GM23248 (cell line): ENCODE results near the gene ZNF205. TPM values are rescaled to one million over a fixed set of nuclear protein-coding genes. Genes with fewer than 3 reads are reported as not detected.

ENCODE experiments used
- DNase-seq: peaks from one replicate; pipeline ENCODE4 v3.0.0-alpha.2; 2015
- H2AFZ ChIP-seq: fragments of 200-600 bp; sonication (generic); 2 replicates; pipeline ENCODE4 v1.6.1; 2016; ENCODE audit warnings: antibody characterized with exemption
- H3F3A ChIP-seq: fragments of 200-600 bp; sonication (generic); 2 replicates; pipeline ENCODE4 v1.6.1; 2016; ENCODE audit warnings: mild to moderate bottlenecking, antibody characterized with exemption, mixed run types; ENCODE audit not compliant: insufficient read depth
- H3K27ac ChIP-seq: fragments of 200-600 bp; sonication (generic); 2 replicates; pipeline ENCODE4 v1.5.1; 2016; ENCODE audit warnings: mild to moderate bottlenecking
- H3K27me3 ChIP-seq: fragments of 200-600 bp; sonication (generic); replicated peaks from 2 replicates; pipeline ENCODE4 v1.6.1; 2016; ENCODE audit warnings: mild to moderate bottlenecking; ENCODE audit not compliant: insufficient read depth
- H3K36me3 ChIP-seq: fragments of 200-600 bp; sonication (generic); 2 replicates; pipeline ENCODE4 v1.6.1; 2016; ENCODE audit warnings: low read depth, mild to moderate bottlenecking
- H3K4me1 ChIP-seq: fragments of 200-600 bp; sonication (generic); 2 replicates; pipeline ENCODE4 v1.6.1; 2016; ENCODE audit warnings: mild to moderate bottlenecking; ENCODE audit not compliant: insufficient read depth
- H3K4me2 ChIP-seq: fragments of 200-600 bp; sonication (generic); one replicate; pipeline ENCODE4 v1.6.1; 2016; ENCODE audit warnings: mild to moderate bottlenecking; ENCODE audit not compliant: unreplicated experiment
- H3K4me3 ChIP-seq: fragments of 200-600 bp; sonication (generic); 2 replicates; pipeline ENCODE4 v1.5.1; 2016; ENCODE audit warnings: mild to moderate bottlenecking
- H3K79me2 ChIP-seq: fragments of 200-600 bp; sonication (generic); 2 replicates; pipeline ENCODE4 v1.6.1; 2016; ENCODE audit warnings: mild to moderate bottlenecking; ENCODE audit not compliant: insufficient read depth
- H3K9ac ChIP-seq: fragments of 200-600 bp; sonication (generic); 2 replicates; pipeline ENCODE4 v1.6.1; 2016; ENCODE audit warnings: mild to moderate bottlenecking
- H3K9me2 ChIP-seq: fragments of 200-600 bp; sonication (generic); 2 replicates; pipeline ENCODE4 v1.6.1; 2016; ENCODE audit warnings: mixed run types, mild to moderate bottlenecking, moderate library complexity; ENCODE audit not compliant: insufficient read depth
- H3K9me3 ChIP-seq: fragments of 200-600 bp; sonication (generic); one replicate; pipeline ENCODE4 v1.6.1; 2017; ENCODE audit warnings: low read depth
- H4K20me1 ChIP-seq: fragments of 200-600 bp; sonication (generic); 2 replicates; pipeline ENCODE4 v1.6.0; 2016; ENCODE audit not compliant: insufficient read depth
- EZH2 ChIP-seq: fragments of 200-600 bp; sonication (generic); IDR thresholded peaks from 2 replicates; pipeline ENCODE4 v1.6.1; 2018; ENCODE audit warnings: antibody characterized with exemption, mild to moderate bottlenecking; ENCODE audit not compliant: insufficient read depth, poor library complexity, severe bottlenecking
- EZH2phosphoT487 ChIP-seq: fragments of 200-600 bp; sonication (generic); IDR thresholded peaks from 2 replicates; pipeline ENCODE4 v1.6.1; 2018; ENCODE audit warnings: antibody characterized with exemption, moderate library complexity, mild to moderate bottlenecking, low read depth; ENCODE audit not compliant: insufficient read depth
- WGBS, 2 experiments: methylation state at CpG; one replicate each; pipeline ENCODE4 v1.1.6; 2015 to 2017; ENCODE audit warnings: low lambda C conversion rate in 2 of 2, low coverage in 1 of 2; ENCODE audit errors: missing lambda C conversion rate in 2 of 2; 5-methylcytosine and 5-hydroxymethylcytosine counted together
- in situ Hi-C: fragments of 300-500 bp; cut with MboI; formaldehyde crosslinking; loops from 2 replicates; pipeline ENCODE4 v1.15.0; 2020
- polyA plus RNA-seq: library from polyadenylated mRNA; unstranded; fragments of >200 nt; fragmentation: Nextera tagmentation; extraction: Ambion mirVana; gene quantifications from 2 replicates; pipeline ENCODE4 v1.2.1, GENCODE V29; 2016
- total RNA-seq: library from RNA; depleted of rRNA; stranded (reverse); fragments of >200 nt; shearing (Covaris generic); gene quantifications from 2 replicates; pipeline ENCODE4 v1.2.3, GENCODE V29; 2014

Gene ZNF205
- total and polyA plus RNA-seq, 2 experiments from 2014 or later: 4.4 to 14.6 TPM

DNA sequence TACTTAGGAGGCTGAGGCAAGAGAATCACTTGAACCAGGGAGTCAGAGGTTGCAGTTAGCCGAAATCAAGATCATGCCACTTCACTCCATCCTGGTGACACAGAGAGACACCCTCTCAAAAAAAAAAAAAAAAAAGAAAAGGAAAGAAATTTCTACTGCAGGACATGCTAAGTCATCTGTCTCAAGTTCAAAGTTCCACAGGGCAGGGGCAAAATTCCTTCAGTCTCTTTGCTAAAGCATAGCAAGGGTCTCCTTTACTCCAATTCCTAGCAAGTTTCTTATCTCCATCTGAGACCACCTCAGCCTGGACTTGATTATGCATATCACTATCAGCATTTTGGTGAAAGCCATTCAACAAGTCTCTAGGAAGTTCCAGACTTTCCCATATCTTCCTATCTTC is 27.9 kb upstream of the ZNF205 start:
- in situ Hi-C loops: no loop called here
- Histone ChIP-seq H3K9me3 (no peaks in the 10 kb centered on the region), H3K9me2 (no peaks in the 10 kb centered on the region), H3K9ac (no peak overlapping the region), H3K36me3 (no peaks in the 10 kb centered on the region), H3K4me2 (no peak overlapping the region), H4K20me1 (no peaks in the 10 kb centered on the region), H3K27ac (no peak overlapping the region), H3K4me1 (no peaks in the 10 kb centered on the region), H3K79me2 (no peaks in the 10 kb centered on the region), H3K4me3 (no peak overlapping the region), H3K27me3 (peaks cover 3% of the 10 kb centered on the region), H2AFZ (no peak overlapping the region), H3F3A (no peaks in the 10 kb centered on the region)
- 25 to 29% methylated on average over 1 of the region's 1 CpG for WGBS, 2 experiments
- TF ChIP-seq EZH2phosphoT487 (no peak), EZH2 (no peak)
- no peak for DNase-seq

- Histone ChIP-seq H3K9me2 (no peaks in the 10 kb centered on the region), H3K4me1 (no peaks in the 10 kb centered on the region), H4K20me1 (no peaks in the 10 kb centered on the region), H3K9ac (no peak overlapping the region), H3K27me3 (no peaks in the 10 kb centered on the region; the same call in 1 of the 2 replicates), H3F3A (no peaks in the 10 kb centered on the region), H3K79me2 (no peaks in the 10 kb centered on the region), H2AFZ (no peak overlapping the region), H3K4me3 (no peak overlapping the region), H3K36me3 (no peaks in the 10 kb centered on the region), H3K27ac (no peak overlapping the region), H3K4me2 (no peak overlapping the region), H3K9me3 (no peaks in the 10 kb centered on the region)
- WGBS, 2 experiments: 66 to 68% methylated on average over 7 of the region's 7 CpGs
- no peak for DNase-seq
- in situ Hi-C loops: no loop called here
- TF ChIP-seq EZH2: no peak
- no peak for TF ChIP-seq EZH2phosphoT487
These were observed 27.3 kb upstream of the ZNF205 start for GRCh38 chr16:3084969-3085670.

- in situ Hi-C loops: no loop called here
- no peak for DNase-seq
- TF ChIP-seq EZH2: no peak
- no peak for TF ChIP-seq EZH2phosphoT487
- WGBS, 2 experiments: 80 to 81% methylated on average over 16 to 17 of the region's 17 CpGs
- Histone ChIP-seq H2AFZ (no peak overlapping the region), H3K27ac (no peak overlapping the region), H3K4me1 (no peaks in the 10 kb centered on the region), H3K36me3 (no peaks in the 10 kb centered on the region), H3K4me2 (no peak overlapping the region), H3F3A (no peaks in the 10 kb centered on the region), H3K9me2 (no peaks in the 10 kb centered on the region), H4K20me1 (no peaks in the 10 kb centered on the region), H3K9me3 (no peaks in the 10 kb centered on the region), H3K9ac (no peak overlapping the region), H3K27me3 (peaks cover 2% of the 10 kb centered on the region; the same call in 1 of the 2 replicates), H3K4me3 (no peak overlapping the region), H3K79me2 (no peaks in the 10 kb centered on the region)
These were observed 26.4 kb upstream of the ZNF205 start for GRCh38 chr16:3085868-3086595.

GRCh38 chr16:3086596-3087242 is 25.7 kb upstream of the ZNF205 start:
- TF ChIP-seq EZH2phosphoT487: no peak
- 76 to 80% methylated on average over 14 of the region's 14 CpGs for WGBS, 2 experiments
- Histone ChIP-seq H3K4me1 (no peaks in the 10 kb centered on the region), H3K27ac (no peak overlapping the region), H3K36me3 (no peaks in the 10 kb centered on the region), H3K9me3 (no peaks in the 10 kb centered on the region), H2AFZ (no peak overlapping the region), H3K79me2 (no peaks in the 10 kb centered on the region), H4K20me1 (no peaks in the 10 kb centered on the region), H3K4me2 (no peak overlapping the region), H3K4me3 (no peak overlapping the region), H3F3A (no peaks in the 10 kb centered on the region), H3K9ac (no peak overlapping the region), H3K27me3 (peaks cover 9% of the 10 kb centered on the region; the same call in 1 of the 2 replicates), H3K9me2 (no peaks in the 10 kb centered on the region)
- in situ Hi-C loops: no loop called here
- DNase-seq: no peak
